Gastrocnemius medialis (tissue), 4 donors: ENCODE data around the gene PPARA. TPM values are rescaled to one million over a fixed set of nuclear protein-coding genes. Genes with fewer than 3 reads are reported as not detected.

Experiments
- ATAC-seq, 2 donors: fragments of 150-250 bp; one replicate each; pipeline ENCODE4 v1.9.1; 2016
- DNase-seq, 2 donors: peaks; one replicate each; pipeline ENCODE4 v3.0.0-alpha.2; 2019
- H3K27ac ChIP-seq, 4 donors: fragments of 200-600 bp; sonication (generic); 1 replicate in 1 of 4; 2 replicates in 3 of 4; pipeline ENCODE4 v1.5.1; 2016 to 2018; ENCODE audit warnings: mild to moderate bottlenecking in 2 of 4, moderate library complexity in 1 of 4
- H3K27me3 ChIP-seq, 3 donors: fragments of 200-600 bp; sonication (generic) in 2 of 3; 1 replicate in 1 of 3; 2 replicates in 2 of 3; pipeline versions ENCODE4 v1.5.1 to v1.6.0; 2016 to 2019; ENCODE audit warnings: mild to moderate bottlenecking in 1 of 3, moderate library complexity in 1 of 3
- H3K36me3 ChIP-seq, 2 donors: fragments of 200-600 bp; sonication (generic) in 1 of 2; one replicate each; pipeline ENCODE4 v1.5.1; 2017 to 2018
- H3K4me1 ChIP-seq, 2 donors: fragments of 200-600 bp; sonication (generic) in 1 of 2; one replicate each; pipeline ENCODE4 v1.5.1; 2016 to 2017; ENCODE audit warnings: mild to moderate bottlenecking in 2 of 2
- H3K4me3 ChIP-seq, 4 donors: fragments of 200-600 bp; sonication (generic) in 3 of 4; 1 replicate in 1 of 4; 2 replicates in 3 of 4; pipeline ENCODE4 v1.5.1; 2016 to 2019; ENCODE audit warnings: mild to moderate bottlenecking in 2 of 4
- H3K9me3 ChIP-seq, 3 donors: fragments of 200-600 bp; sonication (generic) in 2 of 3; 1 replicate in 1 of 3; 2 replicates in 2 of 3; pipeline ENCODE4 v1.5.1; 2016 to 2019
- CTCF ChIP-seq, 5 experiments: fragments of 450-650 bp in 3 of 5; fragments of 200-600 bp in 2 of 5; sonication (generic) in 2 of 5; IDR thresholded peaks in 4 of 5; conservative IDR thresholded peaks in 1 of 5; 1 replicate in 4 of 5; 2 replicates in 1 of 5; pipeline ENCODE4 v1.5.1; 2016 to 2019; ENCODE audit warnings: antibody characterized with exemption in 5 of 5, mild to moderate bottlenecking in 3 of 5, moderate library complexity in 3 of 5
- POLR2A ChIP-seq, 2 donors: fragments of 450-650 bp; IDR thresholded peaks; one replicate each; pipeline ENCODE4 v1.6.1; 2017; ENCODE audit warnings: antibody characterized with exemption in 2 of 2, mild to moderate bottlenecking in 2 of 2, moderate library complexity in 2 of 2
- in situ Hi-C, 4 donors: fragments of 200-750 bp; cut with MboI; loops; one replicate each; pipeline versions ENCODE4 v1.15.0 to v1.8.0; 2017; ENCODE audit warnings: low sequenced_read_pairs in 4 of 4
- intact Hi-C: fragments of 100-400 bp; cut with DNase I; formaldehyde crosslinking; loops from one replicate; pipeline ENCODE4 v1.15.1; 2023; ENCODE audit warnings: low total_unique reads
- total RNA-seq, 4 donors: library from RNA; depleted of rRNA; stranded (reverse); fragments of >200 nt; gene quantifications; one replicate each; pipeline versions ENCODE4 v1.1.0 to v1.2.3, GENCODE V29; 2016

The PPARA gene
- total RNA-seq, 4 donors from 2014 or later = 29.6 to 74.8 (median 57.9) TPM

- H3K36me3 ChIP-seq = peaks cover 0 to 11% of the 10 kb centered on the region in 2 donors
- no peak overlapping the region for H3K4me3 ChIP-seq
- no peak for TF ChIP-seq POLR2A (IDR thresholded peaks at IDR 0.05)
- TF ChIP-seq CTCF (IDR thresholded peaks at IDR 0.05 in 4 of 5, conservative IDR thresholded peaks at IDR 0.05 in 1 of 5) = no peak
- in situ Hi-C loops (no loop called here), intact Hi-C loops (no loop called here)
- no peaks in the 10 kb centered on the region for H3K9me3 ChIP-seq
- ATAC-seq (no peak), DNase-seq (no peak)
- H3K27me3 ChIP-seq = no peaks in the 10 kb centered on the region
- no peak overlapping the region for H3K27ac ChIP-seq
- H3K4me1 ChIP-seq = peaks cover 24 to 26% of the 10 kb centered on the region in 2 donors
Measured at GRCh38 chr22:46234969-46235368, 84.6 kb downstream of the PPARA start.

- in situ Hi-C loops = no loop called here
- intact Hi-C loops = no loop called here
- Histone ChIP-seq H3K4me1 (peaks cover 42 to 46% of the 10 kb centered on the region in 2 donors), H3K36me3 (peaks cover 0 to 11% of the 10 kb centered on the region in 2 donors), H3K4me3 (no peak overlapping the region), H3K27ac (peak overlapping the region; percentile 1 to 54 (median 48)), H3K9me3 (no peaks in the 10 kb centered on the region), H3K27me3 (no peaks in the 10 kb centered on the region)
- ATAC-seq = no peak
- no peak for TF ChIP-seq CTCF (IDR thresholded peaks at IDR 0.05 in 4 of 5, conservative IDR thresholded peaks at IDR 0.05 in 1 of 5)
- TF ChIP-seq POLR2A (IDR thresholded peaks at IDR 0.05) = no peak
- DNase-seq = no peak
Measured at GRCh38 chr22:46237453-46238124, 87.3 kb downstream of the PPARA start.

- Histone ChIP-seq H3K27ac (peak overlapping the region; percentile 1 to 54 (median 48)), H3K4me3 (no peak overlapping the region), H3K27me3 (no peaks in the 10 kb centered on the region), H3K36me3 (peaks cover 0 to 11% of the 10 kb centered on the region in 2 donors), H3K9me3 (no peaks in the 10 kb centered on the region), H3K4me1 (peaks cover 37 to 41% of the 10 kb centered on the region in 2 donors)
- in situ Hi-C loops = no loop called here
- ATAC-seq (peak in 1 of 2 donors; percentile 52), DNase-seq (peak in 1 of 2 donors; percentile 42)
- no peak for TF ChIP-seq POLR2A (IDR thresholded peaks at IDR 0.05)
- TF ChIP-seq CTCF (IDR thresholded peaks at IDR 0.05 in 4 of 5, conservative IDR thresholded peaks at IDR 0.05 in 1 of 5) = no peak
- intact Hi-C loops = no loop called here
Measured at GRCh38 chr22:46238541-46238940, 88.2 kb downstream of the PPARA start.

DNA sequence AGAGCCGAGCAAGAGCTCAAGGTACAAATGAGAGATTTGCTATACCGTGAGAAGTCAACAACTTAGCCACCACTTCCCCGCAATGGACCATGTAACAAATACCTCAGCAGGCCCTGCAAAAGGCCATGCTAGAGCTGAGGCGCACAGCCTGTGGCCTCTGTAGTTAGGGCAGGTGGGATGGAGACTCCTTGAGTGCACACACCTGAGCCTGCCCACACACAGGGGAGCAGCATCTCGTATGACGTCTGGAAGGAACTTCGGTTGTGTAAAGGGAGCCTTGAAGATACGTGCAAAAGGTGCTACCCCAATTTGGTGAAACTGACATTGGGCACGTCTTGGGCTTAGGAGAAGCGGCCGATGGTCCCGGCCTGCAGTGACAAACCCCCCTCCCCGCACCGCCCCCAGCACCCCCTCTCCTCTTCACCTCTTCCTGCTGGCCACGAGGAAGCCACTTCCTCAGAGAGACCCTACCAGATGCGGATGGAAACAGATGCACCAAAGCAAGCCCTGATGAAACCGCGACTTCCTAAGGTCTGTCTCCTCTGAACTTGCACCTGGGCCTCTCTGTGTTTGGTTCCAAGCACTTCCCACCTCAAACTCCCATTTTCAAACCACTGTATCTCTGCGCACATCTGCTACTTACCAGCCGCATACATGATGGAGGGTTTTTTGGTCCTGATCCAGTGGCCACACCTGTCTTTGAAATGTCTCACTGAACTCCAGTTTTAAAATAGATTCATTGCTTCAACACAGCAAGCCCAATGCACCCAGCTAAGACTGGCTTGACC lies 89.1 kb downstream of the PPARA start:
- peak in 1 of 2 donors; percentile 35 for DNase-seq
- H3K27ac ChIP-seq = peak overlapping the region in 1 of 4 donors; percentile 44
- peaks cover 0 to 17% of the 10 kb centered on the region in 2 donors for H3K36me3 ChIP-seq
- TF ChIP-seq CTCF (IDR thresholded peaks at IDR 0.05 in 4 of 5, conservative IDR thresholded peaks at IDR 0.05 in 1 of 5) = no peak
- no peak for TF ChIP-seq POLR2A (IDR thresholded peaks at IDR 0.05)
- in situ Hi-C loops = no loop called here
- ATAC-seq = peak in 1 of 2 donors; percentile 63
- intact Hi-C loops = no loop called here
- peaks cover 32 to 34% of the 10 kb centered on the region in 2 donors for H3K4me1 ChIP-seq
- H3K4me3 ChIP-seq = no peak overlapping the region
- no peaks in the 10 kb centered on the region for H3K9me3 ChIP-seq
- no peaks in the 10 kb centered on the region for H3K27me3 ChIP-seq
